BE2C (cell line): ENCODE measurements around the gene ZNF236.
A peak's percentile ranks its signal among the peaks of the same experiment; 100 is the strongest.
"Not testable (repeated sequence)": the region's sequence is repeated elsewhere in the genome, so short reads cannot be mapped to it uniquely, and the experiment has no call there.

Source experiments
- DNase-seq: peaks from one replicate; pipeline ENCODE4 v3.0.0-alpha.2; 2020
- H3K27me3 ChIP-seq: fragments of 250-450 bp; sonication (Bioruptor Pico); 2 replicates; pipeline ENCODE4 v1.5.1; 2020; ENCODE audit warnings: mild to moderate bottlenecking
- H3K36me3 ChIP-seq: fragments of 250-450 bp; sonication (Bioruptor Pico); 2 replicates; pipeline ENCODE4 v1.5.1; 2020; ENCODE audit warnings: mild to moderate bottlenecking
- H3K4me1 ChIP-seq: fragments of 250-450 bp; sonication (Bioruptor Pico); 2 replicates; pipeline ENCODE4 v1.5.1; 2020
- H3K4me3 ChIP-seq: 2 replicates; pipeline ENCODE4 v1.5.1; 2011; ENCODE audit warnings: low read depth, low read length
- H3K9me3 ChIP-seq: fragments of 250-450 bp; sonication (Bioruptor Pico); 2 replicates; pipeline ENCODE4 v1.5.1; 2020
- TF ChIP-seq, protein P1 (sequence below): IDR thresholded peaks from 2 replicates; pipeline ENCODE4 v1.5.1; 2012; ENCODE audit warnings: mild to moderate bottlenecking, low read depth, low read length

ZNF236 gene

DNA sequence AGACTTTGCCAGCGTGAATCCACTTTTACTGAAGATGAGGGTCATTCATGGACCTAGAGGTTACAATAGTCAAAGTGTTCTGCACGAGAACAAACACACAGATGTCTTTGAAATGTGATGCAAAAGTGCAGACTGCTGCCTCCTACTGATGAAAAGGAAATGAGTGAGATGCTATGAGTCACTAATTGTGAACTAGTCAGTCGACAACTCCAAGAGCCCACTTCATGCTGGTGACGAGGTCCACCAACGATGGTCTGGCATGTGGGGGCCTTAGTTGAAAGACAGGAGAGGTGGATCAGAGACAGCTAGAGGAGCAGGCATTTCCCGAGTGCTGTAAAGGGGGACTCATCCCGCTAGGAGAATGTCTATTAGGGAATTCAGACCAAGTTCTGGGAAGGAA lies 17.1 kb upstream of the ZNF236 start:
- TF ChIP-seq, protein P1, sequence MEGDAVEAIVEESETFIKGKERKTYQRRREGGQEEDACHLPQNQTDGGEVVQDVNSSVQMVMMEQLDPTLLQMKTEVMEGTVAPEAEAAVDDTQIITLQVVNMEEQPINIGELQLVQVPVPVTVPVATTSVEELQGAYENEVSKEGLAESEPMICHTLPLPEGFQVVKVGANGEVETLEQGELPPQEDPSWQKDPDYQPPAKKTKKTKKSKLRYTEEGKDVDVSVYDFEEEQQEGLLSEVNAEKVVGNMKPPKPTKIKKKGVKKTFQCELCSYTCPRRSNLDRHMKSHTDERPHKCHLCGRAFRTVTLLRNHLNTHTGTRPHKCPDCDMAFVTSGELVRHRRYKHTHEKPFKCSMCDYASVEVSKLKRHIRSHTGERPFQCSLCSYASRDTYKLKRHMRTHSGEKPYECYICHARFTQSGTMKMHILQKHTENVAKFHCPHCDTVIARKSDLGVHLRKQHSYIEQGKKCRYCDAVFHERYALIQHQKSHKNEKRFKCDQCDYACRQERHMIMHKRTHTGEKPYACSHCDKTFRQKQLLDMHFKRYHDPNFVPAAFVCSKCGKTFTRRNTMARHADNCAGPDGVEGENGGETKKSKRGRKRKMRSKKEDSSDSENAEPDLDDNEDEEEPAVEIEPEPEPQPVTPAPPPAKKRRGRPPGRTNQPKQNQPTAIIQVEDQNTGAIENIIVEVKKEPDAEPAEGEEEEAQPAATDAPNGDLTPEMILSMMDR = 0 out of 2 replicates have a peak, but pooled peaks have one; percentile 3
- DNase-seq = no peak
- H3K27me3 ChIP-seq = no peaks in the 10 kb centered on the region
- no peaks in the 10 kb centered on the region for H3K36me3 ChIP-seq
- no peaks in the 10 kb centered on the region for H3K4me1 ChIP-seq
- H3K9me3 ChIP-seq = no peaks in the 10 kb centered on the region
- H3K4me3 ChIP-seq = no peak overlapping the region

DNA sequence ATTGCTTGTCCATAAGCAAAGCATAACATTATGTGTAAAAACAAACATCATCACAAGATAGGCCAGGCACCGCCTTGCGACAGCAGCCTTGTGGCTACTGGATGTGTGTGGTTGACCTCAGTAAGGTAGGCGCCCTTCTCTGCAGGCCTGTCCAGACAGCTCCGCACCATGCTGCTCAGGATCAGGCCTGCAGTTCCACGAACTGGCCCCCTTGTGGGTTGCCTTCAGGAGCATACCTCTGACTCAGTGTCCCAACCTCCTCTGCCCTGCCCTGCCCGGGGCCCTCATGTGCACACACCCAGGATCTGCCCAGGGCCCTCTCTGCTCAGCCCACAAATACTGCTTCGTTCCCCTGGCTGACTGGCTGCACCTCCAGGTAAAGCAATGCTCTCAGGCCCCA lies 16.1 kb upstream of the ZNF236 start:
- H3K36me3 ChIP-seq = no peaks in the 10 kb centered on the region
- TF ChIP-seq, protein P1 = no peak
- H3K4me1 ChIP-seq = no peaks in the 10 kb centered on the region
- no peak overlapping the region for H3K4me3 ChIP-seq
- no peak for DNase-seq
- no peaks in the 10 kb centered on the region for H3K9me3 ChIP-seq
- H3K27me3 ChIP-seq = no peaks in the 10 kb centered on the region

DNA sequence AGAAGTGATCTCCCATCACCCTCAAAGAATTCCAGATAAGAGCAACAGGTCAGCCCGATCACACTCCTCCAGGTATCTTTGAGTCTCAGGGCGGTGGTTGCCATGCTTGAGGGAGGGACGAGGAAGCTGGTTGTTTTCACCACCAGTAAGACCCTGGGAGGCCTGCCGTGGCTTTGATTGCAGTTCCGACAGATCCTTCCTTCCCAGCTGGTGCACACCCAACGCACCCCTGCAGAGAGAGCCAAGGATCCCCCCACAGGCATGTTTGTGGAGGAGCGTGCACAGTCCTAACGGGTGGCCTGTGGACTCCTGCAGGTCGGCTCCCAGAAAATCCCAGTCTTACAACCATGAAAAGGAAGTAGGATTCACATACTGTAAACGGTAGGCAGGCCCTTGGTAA lies 13.8 kb upstream of the ZNF236 start:
- Histone ChIP-seq H3K36me3 (no peaks in the 10 kb centered on the region), H3K9me3 (no peaks in the 10 kb centered on the region)
- TF ChIP-seq, protein P1 = no peak

DNA sequence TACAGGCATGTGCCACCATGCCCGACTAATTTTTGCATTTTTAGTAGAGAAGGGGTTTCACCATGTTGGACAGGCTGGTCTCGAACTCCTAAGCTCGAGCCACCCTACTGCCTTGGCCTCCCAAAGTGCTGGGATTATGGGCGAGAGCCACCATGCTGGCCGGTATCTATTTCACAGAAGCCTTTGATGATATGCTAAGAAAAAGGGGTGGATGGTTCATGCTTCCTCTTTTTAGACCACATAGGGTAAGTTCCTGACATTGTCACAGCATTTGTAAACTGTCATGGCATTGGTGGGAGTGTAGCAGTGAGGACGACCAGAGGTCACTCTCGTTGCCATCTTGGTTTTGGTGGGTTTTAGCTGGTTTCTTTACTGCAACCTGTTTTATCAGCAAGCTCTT lies 10.8 kb upstream of the ZNF236 start:
- H3K36me3 ChIP-seq, DNase-seq, H3K27me3 ChIP-seq, H3K4me1 ChIP-seq, H3K9me3 ChIP-seq, H3K4me3 ChIP-seq: not testable (repeated sequence)

More for the DNA sequence above, 13.8 kb upstream of the ZNF236 start:
- no peaks in the 10 kb centered on the region for H3K27me3 ChIP-seq
- no peaks in the 10 kb centered on the region for H3K4me1 ChIP-seq
- no peak for DNase-seq
- H3K4me3 ChIP-seq = no peak overlapping the region

DNA sequence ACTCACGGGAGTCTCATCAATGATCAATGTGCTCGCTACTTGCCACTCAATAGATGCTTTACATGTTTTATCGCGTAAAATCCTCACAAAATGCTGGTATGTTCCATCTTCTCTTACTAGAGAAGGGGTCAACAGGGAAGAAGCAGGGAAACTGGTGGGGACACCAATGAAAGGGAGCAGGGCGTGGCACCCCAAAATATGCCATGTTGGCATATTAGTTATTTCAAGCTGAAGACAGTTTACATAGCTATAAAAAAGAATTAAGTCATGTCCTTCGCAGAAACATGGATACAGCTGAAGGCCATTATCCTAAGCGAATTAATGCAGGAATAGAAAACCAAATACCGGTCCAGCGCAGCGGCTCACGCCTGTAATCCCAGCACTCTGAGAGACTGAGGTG lies 8.1 kb upstream of the ZNF236 start:
- Histone ChIP-seq H3K9me3 (no peaks in the 10 kb centered on the region), H3K36me3 (no peaks in the 10 kb centered on the region), H3K4me1 (no peaks in the 10 kb centered on the region), H3K27me3 (no peaks in the 10 kb centered on the region), H3K4me3 (no peak overlapping the region)
- no peak for DNase-seq
- TF ChIP-seq, protein P1 = no peak

DNA sequence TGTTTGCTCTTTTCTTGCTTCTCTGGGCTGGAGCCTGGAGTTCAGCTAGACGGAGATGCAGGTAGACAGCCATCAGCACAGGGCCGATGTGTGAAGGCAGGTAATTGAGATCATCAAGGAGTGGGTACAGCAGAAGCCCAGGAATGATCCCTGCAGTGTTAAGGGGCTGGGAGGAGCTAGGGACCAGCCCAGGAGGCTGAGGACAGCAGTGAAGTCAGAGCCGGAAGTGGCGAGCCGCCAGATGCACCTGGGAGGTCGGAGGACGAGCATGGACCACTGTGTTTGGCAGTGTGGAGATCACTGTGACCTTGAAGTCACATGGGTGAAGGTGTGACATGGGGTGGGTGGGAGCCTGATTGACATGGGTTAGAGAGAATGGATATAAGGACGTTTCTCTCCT lies 6.2 kb upstream of the ZNF236 start:
- Histone ChIP-seq H3K9me3 (no peaks in the 10 kb centered on the region), H3K27me3 (no peaks in the 10 kb centered on the region), H3K36me3 (no peaks in the 10 kb centered on the region), H3K4me1 (no peaks in the 10 kb centered on the region), H3K4me3 (no peak overlapping the region)
- no peak for DNase-seq
- TF ChIP-seq, protein P1 = no peak
